HL-60/S4 (cell line): ENCODE data around the gene SYCP3.

ENCODE experiments used
- in situ Hi-C: fragments of 300-500 bp; cut with MboI; formaldehyde crosslinking; loops from 2 replicates; pipeline ENCODE4 v1.14.3; 2022; ENCODE audit warnings: low sequenced_read_pairs

SYCP3 gene

GRCh38 chr12:101719566-101719965 lies 19.7 kb downstream of the SYCP3 start:
- in situ Hi-C loops: no loop called here

DNA sequence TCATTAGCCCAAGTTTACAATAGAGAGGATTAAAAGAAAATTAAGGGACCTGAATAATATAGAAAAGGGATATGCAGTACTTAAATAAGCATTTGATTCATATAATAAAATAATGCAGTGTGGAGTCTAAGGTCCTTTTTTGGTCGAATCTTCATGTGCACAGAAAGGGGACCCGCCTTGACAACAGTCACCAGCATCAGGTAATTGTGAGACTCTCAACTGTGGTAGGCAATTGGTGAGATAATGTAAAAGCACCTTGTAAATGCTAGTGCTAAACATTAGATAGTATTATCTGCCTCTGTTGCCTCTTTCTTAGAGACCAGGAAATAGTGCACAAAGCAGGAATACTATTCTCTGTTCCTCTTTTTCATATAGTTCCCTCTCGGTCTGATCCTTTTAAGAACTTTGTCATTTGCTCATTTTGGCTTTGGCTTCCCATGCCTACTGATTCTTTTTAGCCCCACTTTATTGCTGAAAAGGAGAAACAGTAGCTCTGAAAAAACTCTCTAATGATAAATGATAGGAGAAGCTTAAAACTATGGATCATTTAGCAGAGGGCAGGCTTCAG lies 24.3 kb downstream of the SYCP3 start:
- in situ Hi-C loops: no loop called here

- in situ Hi-C loops: no loop called here
These were observed 25.3 kb downstream of the SYCP3 start for GRCh38 chr12:101713930-101714329.

- in situ Hi-C loops: no loop called here
These were observed 26.1 kb downstream of the SYCP3 start for GRCh38 chr12:101713059-101713682.

DNA sequence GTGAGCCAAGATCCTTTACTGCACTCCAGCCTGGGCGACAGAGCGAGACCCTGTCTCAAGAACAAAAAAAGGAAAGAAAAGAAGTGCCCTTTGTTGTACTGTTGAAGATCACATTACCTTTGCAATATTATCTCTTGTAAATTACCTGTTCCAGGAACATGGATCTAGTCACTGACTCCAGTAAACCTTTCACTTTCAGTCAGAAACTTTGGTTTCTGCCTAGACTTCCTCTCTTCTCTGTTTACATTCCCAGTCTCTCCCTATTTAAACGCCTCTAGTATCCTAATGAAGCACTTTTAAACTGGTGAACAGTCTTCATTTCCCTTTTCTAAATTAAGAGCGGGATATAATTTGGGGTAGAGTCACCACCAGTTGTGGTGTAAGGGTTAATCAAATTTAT lies 29.0 kb downstream of the SYCP3 start:
- in situ Hi-C loops: no loop called here

- in situ Hi-C loops: no loop called here
These were observed 32.0 kb downstream of the SYCP3 start for GRCh38 chr12:101707131-101707782.

GRCh38 chr12:101706403-101706802 lies 32.9 kb downstream of the SYCP3 start:
- in situ Hi-C loops: no loop called here

DNA sequence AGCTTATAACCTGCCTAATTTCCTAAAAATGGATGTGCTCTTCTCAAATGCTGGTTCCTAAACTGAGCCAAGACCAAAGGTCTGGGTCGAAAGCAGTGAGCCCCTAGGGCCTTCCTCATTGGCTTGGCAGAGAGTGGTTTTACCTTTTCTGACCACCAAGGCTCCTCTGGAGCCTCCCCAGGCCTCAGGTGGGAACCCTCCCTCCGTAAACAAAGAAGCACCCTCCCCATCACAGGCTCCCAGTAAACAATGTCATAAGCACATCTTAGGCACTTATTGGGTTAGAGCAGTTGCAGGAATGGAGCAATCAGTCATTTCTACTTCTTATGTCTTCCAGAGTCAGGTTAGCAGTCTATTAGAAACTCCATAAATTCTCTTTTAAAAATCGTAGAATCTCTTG lies 35.8 kb downstream of the SYCP3 start:
- in situ Hi-C loops: no loop called here

- in situ Hi-C loops: no loop called here
These were observed 38.9 kb downstream of the SYCP3 start for GRCh38 chr12:101700299-101700820.

- in situ Hi-C loops: no loop called here
These were observed 40.4 kb downstream of the SYCP3 start for GRCh38 chr12:101698800-101699347.

DNA sequence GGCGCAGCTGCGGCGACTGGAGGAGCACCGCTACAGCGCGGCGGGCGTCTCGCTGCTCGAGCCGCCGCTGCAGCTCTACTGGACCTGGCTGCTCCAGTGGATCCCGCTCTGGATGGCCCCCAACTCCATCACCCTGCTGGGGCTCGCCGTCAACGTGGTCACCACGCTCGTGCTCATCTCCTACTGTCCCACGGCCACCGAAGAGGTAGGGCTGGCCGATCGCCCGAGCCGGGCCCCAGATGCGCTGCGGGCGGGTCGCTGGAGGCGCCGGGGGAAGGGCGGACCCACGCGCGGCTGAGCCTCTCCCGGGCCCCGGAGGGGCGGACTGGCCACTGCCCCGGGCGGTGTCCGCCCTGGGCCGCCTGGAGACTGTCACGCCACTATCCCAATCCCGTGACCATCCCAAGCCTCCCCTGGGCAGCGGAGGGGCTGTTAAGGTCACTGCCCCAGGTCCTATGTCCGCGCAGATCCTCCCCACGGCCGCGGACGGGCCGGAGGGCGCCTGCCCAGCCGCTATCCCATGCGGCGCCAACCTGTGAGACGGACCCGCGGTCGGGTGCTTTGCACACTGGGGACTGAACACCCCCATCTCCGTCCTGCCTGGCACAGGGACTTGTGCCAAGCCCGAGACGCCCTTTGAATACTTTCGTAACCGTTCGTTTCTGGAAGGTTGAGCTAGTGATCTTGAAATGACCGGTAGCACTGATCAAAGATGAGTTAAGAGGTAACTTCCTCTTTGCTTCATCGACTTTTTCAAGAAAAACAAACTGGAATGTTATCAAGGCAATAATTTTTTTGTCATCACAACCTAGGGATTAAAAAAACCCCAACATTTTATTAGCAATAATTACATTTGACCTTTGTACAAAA lies 41.1 kb downstream of the SYCP3 start:
- in situ Hi-C loops: no loop called here

- in situ Hi-C loops: no loop called here
These were observed 41.9 kb downstream of the SYCP3 start, which contains the start of gene CHPT1 for GRCh38 chr12:101697197-101697929. Gene CHPT1, plus strand, starts transcription at chr12:101697640. Its CDS starts 222 bp downstream, at chr12:101697862.

DNA sequence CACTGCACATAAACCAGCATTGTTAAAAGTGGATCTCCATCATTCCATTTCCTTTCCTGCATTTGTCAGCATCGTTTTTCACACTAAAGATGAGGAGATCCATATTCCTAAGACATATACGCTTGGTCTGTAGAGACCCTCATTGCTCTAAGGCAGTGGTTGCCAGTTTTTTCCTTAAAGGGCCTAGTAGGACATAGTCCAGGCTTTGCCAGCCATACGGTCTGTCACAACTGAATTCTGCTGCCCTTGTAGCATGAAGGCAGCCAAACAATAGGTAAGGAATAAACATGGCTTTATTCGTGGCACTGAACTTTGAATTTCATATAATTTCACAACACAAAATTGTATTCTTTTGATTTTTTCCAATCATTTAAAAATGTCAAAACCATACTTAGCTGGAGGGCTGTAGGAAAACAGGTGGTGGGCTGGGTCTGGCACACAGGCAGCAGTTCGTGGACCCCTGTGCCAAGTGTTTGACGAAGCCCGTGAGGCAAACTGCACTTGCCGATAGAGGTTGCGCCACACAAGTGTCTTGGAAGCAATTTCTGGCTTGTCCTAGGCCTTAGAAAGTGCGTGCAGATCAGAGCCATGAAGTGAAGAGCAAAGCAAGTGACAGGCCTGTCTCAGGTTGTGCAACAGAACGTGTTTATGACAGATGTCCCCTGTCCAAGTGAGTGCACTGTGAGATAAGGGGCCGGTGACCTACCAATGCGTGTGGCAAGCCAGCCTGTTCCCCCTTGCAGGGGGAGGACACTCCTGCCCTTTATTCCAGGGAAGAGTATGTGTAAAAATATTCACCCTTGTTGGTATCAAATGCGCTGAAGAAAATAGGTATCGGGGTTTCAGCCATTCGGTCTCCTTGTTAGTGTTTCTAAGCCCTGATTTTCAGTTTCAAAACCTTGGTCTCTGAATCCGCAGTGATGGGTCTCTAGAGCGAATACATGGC lies 42.7 kb downstream of the SYCP3 start:
- in situ Hi-C loops: no loop called here

DNA sequence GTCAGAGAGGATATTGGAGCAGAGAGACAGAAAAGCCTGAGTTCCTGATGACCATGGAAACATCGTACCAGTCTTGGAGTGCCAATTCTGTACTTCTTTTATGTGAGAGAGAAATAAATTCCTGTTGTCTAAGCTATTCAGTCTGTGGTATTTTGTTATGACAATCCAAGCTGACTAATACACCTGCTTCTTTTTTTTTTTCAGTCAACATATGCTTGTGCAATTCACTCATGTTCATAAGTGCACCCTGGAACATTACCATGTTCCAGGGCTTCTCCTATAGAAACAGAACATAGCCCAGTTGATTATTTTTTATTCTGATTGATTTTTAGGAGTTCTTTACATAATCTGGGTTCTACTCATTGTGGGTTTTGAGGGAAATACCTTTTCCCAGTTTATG lies 43.6 kb downstream of the SYCP3 start:
- in situ Hi-C loops: no loop called here

DNA sequence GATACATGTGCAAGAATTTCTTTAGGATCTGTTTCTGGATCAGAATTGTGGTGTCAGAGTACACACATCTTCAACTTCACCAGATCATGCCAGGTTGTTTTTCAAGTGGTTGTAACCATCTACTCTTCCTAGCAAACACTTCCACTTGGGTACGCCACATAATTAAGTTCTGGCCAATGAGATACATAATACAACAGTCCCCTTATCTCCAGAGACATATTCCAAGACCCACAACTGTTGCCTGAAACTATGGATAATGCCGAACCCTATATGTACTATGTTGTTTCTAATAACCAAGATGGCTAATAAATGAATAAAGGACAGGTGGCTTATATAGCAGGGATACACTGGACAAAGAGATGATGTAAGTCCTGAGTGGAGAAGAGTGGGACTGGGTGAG lies 44.3 kb downstream of the SYCP3 start:
- in situ Hi-C loops: no loop called here

- in situ Hi-C loops: no loop called here
These were observed 44.9 kb downstream of the SYCP3 start for GRCh38 chr12:101694297-101694848.

- in situ Hi-C loops: no loop called here
These were observed 47.7 kb downstream of the SYCP3 start for GRCh38 chr12:101691503-101692096.

DNA sequence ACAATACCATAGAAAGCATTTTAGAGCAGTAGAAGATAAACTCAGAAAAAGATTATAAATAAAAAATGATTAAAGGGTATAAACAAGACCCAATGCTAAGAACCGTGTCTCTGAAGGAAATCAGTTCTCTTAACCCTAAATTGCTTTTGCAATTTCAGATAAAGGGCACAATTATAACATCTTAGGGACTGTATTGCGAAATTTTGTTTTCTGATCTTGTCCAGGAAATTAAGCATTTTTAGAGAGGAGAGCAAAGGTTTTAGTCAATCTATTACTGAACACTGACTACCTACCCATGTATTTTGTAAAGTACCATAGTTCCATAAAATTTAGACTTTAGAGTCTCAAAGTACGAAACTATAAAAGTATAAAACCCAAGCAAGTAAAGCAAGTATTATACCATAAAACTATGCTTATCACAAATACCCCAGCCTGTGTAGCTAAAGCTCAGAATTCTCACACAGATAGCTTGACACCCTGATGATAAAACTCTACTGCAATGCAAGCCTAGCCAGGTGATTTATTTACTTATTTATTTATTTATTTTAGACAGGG lies 48.6 kb downstream of the SYCP3 start:
- in situ Hi-C loops: no loop called here
